HG02798 (cell line): ENCODE data around the gene ATXN1.
"Not testable (repeated sequence)": the region's sequence is repeated elsewhere in the genome, so short reads cannot be mapped to it uniquely, and the experiment has no call there.

ENCODE experiments used
- ATAC-seq: cut with Tn5 transposase; IDR thresholded peaks from one replicate; pipeline ENCODE4 v1.9.1; 2021; ENCODE audit warnings: mild to moderate bottlenecking; ENCODE audit not compliant: unreplicated experiment, poor library complexity

ATXN1 gene

GRCh38 chr6:16284472-16284871, 476.8 kb downstream of the ATXN1 start:
- ATAC-seq = no peak

GRCh38 chr6:16282370-16282769, 478.9 kb downstream of the ATXN1 start:
- ATAC-seq = no peak

GRCh38 chr6:16279243-16279642, 482.0 kb downstream of the ATXN1 start:
- ATAC-seq = no peak

- no peak for ATAC-seq
Observed at GRCh38 chr6:16278750-16279149, 482.5 kb downstream of the ATXN1 start.

GRCh38 chr6:16278048-16278724, 483.1 kb downstream of the ATXN1 start:
- no peak for ATAC-seq

- ATAC-seq = no peak
Observed at GRCh38 chr6:16277101-16277981, 483.9 kb downstream of the ATXN1 start.

GRCh38 chr6:16274885-16275589, 486.2 kb downstream of the ATXN1 start:
- no peak for ATAC-seq

- no peak for ATAC-seq
Observed at GRCh38 chr6:16274483-16274882, 486.8 kb downstream of the ATXN1 start.

GRCh38 chr6:16273256-16273655, 488.0 kb downstream of the ATXN1 start:
- no peak for ATAC-seq

GRCh38 chr6:16272201-16272600, 489.1 kb downstream of the ATXN1 start:
- ATAC-seq = no peak

- no peak for ATAC-seq
Observed at GRCh38 chr6:16271428-16271827, 489.8 kb downstream of the ATXN1 start.

- no peak for ATAC-seq
Observed at GRCh38 chr6:16270178-16270794, 491.0 kb downstream of the ATXN1 start.

GRCh38 chr6:16269442-16270070, 491.7 kb downstream of the ATXN1 start:
- not testable (repeated sequence) for ATAC-seq

GRCh38 chr6:16267428-16268263, 493.6 kb downstream of the ATXN1 start:
- no peak for ATAC-seq

- no peak for ATAC-seq
Observed at GRCh38 chr6:16265351-16266341, 495.6 kb downstream of the ATXN1 start.

GRCh38 chr6:16264785-16265184, 496.5 kb downstream of the ATXN1 start:
- no peak for ATAC-seq

- ATAC-seq = not testable (repeated sequence)
Observed at GRCh38 chr6:16263464-16264099, 497.7 kb downstream of the ATXN1 start.

GRCh38 chr6:16262773-16263172, 498.5 kb downstream of the ATXN1 start:
- not testable (repeated sequence) for ATAC-seq
